Endothelial cell of umbilical vein (primary cell): ENCODE measurements around the gene NCOA3. TPM values are rescaled to one million over a fixed set of nuclear protein-coding genes. Genes with fewer than 3 reads are reported as not detected.
A peak's percentile ranks its signal among the peaks of the same experiment; 100 is the strongest.

ENCODE experiments used
- BruUV-seq: library from RNA; stranded (reverse); fragments of 400-500 nt; replicated peaks from 2 replicates; lab custom pipeline; 2021; lab: Mats Ljungman, UMichigan
- CTCF ChIA-PET: fragments of 300-600, 350-600 bp; sonication (Branson Sonifier 250); formaldehyde crosslinking; loops from one replicate; lab custom pipeline; 2021; ENCODE audit warnings: antibody characterized with exemption, inconsistent platforms; lab: Charles Lee
- POLR2A ChIA-PET: fragments of 300-600, 350-600 bp; sonication (Branson Sonifier 250); formaldehyde crosslinking; loops from one replicate; lab custom pipeline; 2021; ENCODE audit warnings: antibody characterized with exemption, inconsistent platforms; lab: Charles Lee
- DNase-seq: peaks from one replicate; pipeline ENCODE4 v3.0.0-alpha.2; 2011; ENCODE audit warnings: low read depth, low spot score
- FAIRE-seq: peaks from 2 replicates; lab custom pipeline; 2011; peaks lifted over from hg19 to GRCh38; lab: Jason Lieb, UNC
- H2AFZ ChIP-seq: 2 replicates; pipeline ENCODE4 v1.6.0; 2012; ENCODE audit warnings: low read depth, low read length, control low read depth, inconsistent platforms
- H3K27ac ChIP-seq: 2 replicates; pipeline ENCODE4 v1.5.1; 2011; ENCODE audit warnings: low read depth, mild to moderate bottlenecking, control low read depth, low read length, moderate library complexity; ENCODE audit not compliant: insufficient read depth
- H3K27me3 ChIP-seq, 2 experiments: 2 replicates each; pipeline versions ENCODE4 v1.6.0 to v1.6.1; 2011; ENCODE audit warnings: low read length in 2 of 2, mixed read lengths in 1 of 2; ENCODE audit not compliant: control insufficient read depth in 2 of 2, insufficient read depth in 2 of 2
- H3K36me3 ChIP-seq, 2 experiments: 2 replicates in 1 of 2; 3 replicates in 1 of 2; pipeline ENCODE4 v1.5.1; 2011; ENCODE audit warnings: low read length in 2 of 2, mild to moderate bottlenecking in 1 of 2, moderate library complexity in 1 of 2; ENCODE audit not compliant: control insufficient read depth in 2 of 2, insufficient read depth in 2 of 2; ENCODE audit errors: extremely low read depth in 1 of 2
- H3K4me1 ChIP-seq: 3 replicates; pipeline ENCODE4 v1.5.1; 2011; ENCODE audit warnings: mild to moderate bottlenecking, low read length; ENCODE audit not compliant: control insufficient read depth, insufficient read depth; ENCODE audit errors: extremely low read depth
- H3K4me2 ChIP-seq: 2 replicates; pipeline ENCODE4 v1.6.1; 2011; ENCODE audit warnings: low read length, control low read depth, mixed read lengths; ENCODE audit not compliant: insufficient read depth
- H3K4me3 ChIP-seq, 3 experiments: fragments of 200-600 bp in 1 of 3; sonication (generic), shearing (Covaris generic) in 1 of 3; replicated peaks in 1 of 3; 2 replicates each; pipeline ENCODE4 v1.5.1; 2011 to 2016; ENCODE audit warnings: control low read depth in 3 of 3, low read length in 3 of 3, mild to moderate bottlenecking in 2 of 3, inconsistent platforms in 1 of 3, low read depth in 1 of 3, moderate library complexity in 1 of 3; ENCODE audit not compliant: insufficient read depth in 1 of 3
- H3K79me2 ChIP-seq: 2 replicates; pipeline ENCODE4 v1.6.0; 2012; ENCODE audit warnings: low read length, inconsistent platforms; ENCODE audit not compliant: control insufficient read depth, insufficient read depth
- H3K9ac ChIP-seq: replicated peaks from 2 replicates; pipeline ENCODE3; 2011; ENCODE audit warnings: low read length, control low read depth; ENCODE audit not compliant: insufficient read depth; ENCODE audit errors: extremely low read depth
- H3K9me1 ChIP-seq: replicated peaks from 3 replicates; pipeline ENCODE4 v1.6.0; 2011; ENCODE audit warnings: mild to moderate bottlenecking, low read length; ENCODE audit not compliant: control insufficient read depth, insufficient read depth; ENCODE audit errors: extremely low read depth
- H3K9me3 ChIP-seq: replicated peaks from 2 replicates; pipeline ENCODE4 v1.5.1; 2012; ENCODE audit warnings: low read length, inconsistent platforms; ENCODE audit not compliant: control insufficient read depth, insufficient read depth
- H4K20me1 ChIP-seq: replicated peaks from 2 replicates; pipeline ENCODE3; 2011; ENCODE audit warnings: mild to moderate bottlenecking, low read length; ENCODE audit not compliant: control insufficient read depth, insufficient read depth; ENCODE audit errors: extremely low read depth
- EZH2 ChIP-seq: IDR thresholded peaks from 2 replicates; pipeline ENCODE4 v1.6.1; 2012; ENCODE audit warnings: borderline replicate concordance, low read depth, mild to moderate bottlenecking, moderate library complexity, low read length, inconsistent platforms; ENCODE audit not compliant: severe bottlenecking
- FOS ChIP-seq: IDR thresholded peaks from 2 replicates; pipeline ENCODE4 v1.6.1; 2011; ENCODE audit warnings: mild to moderate bottlenecking, low read length, moderate library complexity, borderline replicate concordance; ENCODE audit not compliant: insufficient read depth
- GATA2 ChIP-seq: IDR thresholded peaks from 2 replicates; pipeline ENCODE4 v1.7.0; 2011; ENCODE audit warnings: low read depth, mild to moderate bottlenecking, moderate library complexity, mixed read lengths, low read length; ENCODE audit not compliant: insufficient read length, insufficient read depth
- JUN ChIP-seq: IDR thresholded peaks from 2 replicates; pipeline ENCODE4 v1.6.1; 2011; ENCODE audit warnings: borderline replicate concordance, low read depth; ENCODE audit not compliant: insufficient read length, insufficient read depth
- MYC ChIP-seq: IDR thresholded peaks from one replicate; pipeline ENCODE4 v1.6.1; 2011; ENCODE audit warnings: mild to moderate bottlenecking, low read depth, low read length
- POLR2A ChIP-seq: IDR thresholded peaks from 2 replicates; pipeline ENCODE4 v1.6.1; 2012; ENCODE audit warnings: low read depth, mild to moderate bottlenecking, control low read depth, low read length
- POLR2AphosphoS5 ChIP-seq: IDR thresholded peaks from 2 replicates; pipeline ENCODE4 v1.6.1; 2012; ENCODE audit warnings: low read depth, mild to moderate bottlenecking, control low read depth, low read length, moderate library complexity; ENCODE audit not compliant: insufficient read depth
- dilution Hi-C: fragments of 300-500 bp; cut with MboI; formaldehyde crosslinking; loops from one replicate; pipeline ENCODE4 v1.15.0; 2019; ENCODE audit warnings: low sequenced_read_pairs; ENCODE audit not compliant: extremely low pct_ligation_motif_present
- intact Hi-C: fragments of 100-400 bp; cut with micrococcal nuclease; formaldehyde crosslinking; loops from one replicate; pipeline ENCODE4 v1.10.0; 2022
- polyA plus RNA-seq, 4 experiments: library from polyadenylated mRNA; depleted of rRNA in 3 of 4; stranded (reverse) in 3 of 4; unstranded in 1 of 4; fragments of >200 nt; gene quantifications; 2 replicates each; pipeline versions ENCODE4 v1.2.1 to v1.2.3, GENCODE V29; 2011 to 2012; ENCODE audit warnings: missing spikeins in 1 of 4
- total RNA-seq: library from RNA; stranded (reverse); gene quantifications from 2 replicates; pipeline ENCODE4 v1.2.3, GENCODE V29; 2021
- TF ChIP-seq, protein P1 (sequence below), 2 donors: IDR thresholded peaks; 1 replicate in 1 of 2; 2 replicates in 1 of 2; pipeline ENCODE4 v1.5.1; 2011; ENCODE audit warnings: low read length in 2 of 2, mild to moderate bottlenecking in 2 of 2, moderate library complexity in 2 of 2, control low read depth in 1 of 2, inconsistent platforms in 1 of 2, low read depth in 1 of 2; ENCODE audit not compliant: insufficient read depth in 1 of 2; ENCODE audit errors: extremely low read depth in 1 of 2
- TF ChIP-seq, protein P2 (sequence below): IDR thresholded peaks from 2 replicates; pipeline ENCODE4 v1.6.1; 2011; ENCODE audit not compliant: insufficient read depth, insufficient read length

Gene NCOA3
- total and polyA plus RNA-seq, 2 donors (not counting 3 experiments of a cell fraction or from before 2014, with no cell fraction given): 12.0 to 35.6 TPM

DNA sequence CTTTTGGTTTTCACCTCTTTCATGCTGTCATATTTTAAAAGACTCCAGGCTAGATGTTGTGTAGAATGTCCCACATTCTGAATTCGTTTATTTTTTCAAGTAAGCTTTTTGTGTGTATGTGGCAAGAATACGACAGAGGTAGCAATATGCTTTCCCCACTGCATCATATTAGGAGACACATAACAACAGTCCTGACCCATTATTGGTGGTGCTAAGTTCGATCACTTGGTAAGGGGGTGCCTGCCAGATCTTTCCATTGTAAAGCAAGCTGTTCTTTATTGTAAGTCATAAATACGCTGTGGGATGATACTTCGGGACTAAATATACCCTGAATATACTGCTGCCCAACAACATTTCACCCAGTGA lies 588 bp upstream of the NCOA3 start:
- dilution Hi-C loops: no loop called here
- Histone ChIP-seq H3K9me1 (no peaks in the 10 kb centered on the region), H4K20me1 (no peaks in the 10 kb centered on the region), H3K4me3 (peak overlapping the region; percentile 14 to 94 (median 93)), H3K4me2 (peak overlapping the region; percentile 88), H3K79me2 (peaks cover 36% of the 10 kb centered on the region), H3K27me3 (no peaks in the 10 kb centered on the region), H3K9me3 (no peaks in the 10 kb centered on the region), H2AFZ (peak overlapping the region; percentile 98), H3K36me3 (no peaks in the 10 kb centered on the region), H3K9ac (peak overlapping the region; percentile 78), H3K27ac (peak overlapping the region; percentile 71), H3K4me1 (peaks cover 19% of the 10 kb centered on the region)
- BruUV-seq: TSS peak; percentile 89
- TF ChIP-seq GATA2 (no peak), FOS (no peak), JUN (no peak), POLR2A (no peak), EZH2 (no peak), POLR2AphosphoS5 (no peak), MYC (no peak)
- TF ChIP-seq, protein P1, sequence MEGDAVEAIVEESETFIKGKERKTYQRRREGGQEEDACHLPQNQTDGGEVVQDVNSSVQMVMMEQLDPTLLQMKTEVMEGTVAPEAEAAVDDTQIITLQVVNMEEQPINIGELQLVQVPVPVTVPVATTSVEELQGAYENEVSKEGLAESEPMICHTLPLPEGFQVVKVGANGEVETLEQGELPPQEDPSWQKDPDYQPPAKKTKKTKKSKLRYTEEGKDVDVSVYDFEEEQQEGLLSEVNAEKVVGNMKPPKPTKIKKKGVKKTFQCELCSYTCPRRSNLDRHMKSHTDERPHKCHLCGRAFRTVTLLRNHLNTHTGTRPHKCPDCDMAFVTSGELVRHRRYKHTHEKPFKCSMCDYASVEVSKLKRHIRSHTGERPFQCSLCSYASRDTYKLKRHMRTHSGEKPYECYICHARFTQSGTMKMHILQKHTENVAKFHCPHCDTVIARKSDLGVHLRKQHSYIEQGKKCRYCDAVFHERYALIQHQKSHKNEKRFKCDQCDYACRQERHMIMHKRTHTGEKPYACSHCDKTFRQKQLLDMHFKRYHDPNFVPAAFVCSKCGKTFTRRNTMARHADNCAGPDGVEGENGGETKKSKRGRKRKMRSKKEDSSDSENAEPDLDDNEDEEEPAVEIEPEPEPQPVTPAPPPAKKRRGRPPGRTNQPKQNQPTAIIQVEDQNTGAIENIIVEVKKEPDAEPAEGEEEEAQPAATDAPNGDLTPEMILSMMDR (IDR thresholded peaks at IDR 0.05; ENCODE audit: extremely low read depth in 1 of 2, insufficient read depth in 1 of 2, low read depth in 1 of 2, low read length in 2 of 2): no peak
- TF ChIP-seq, protein P2, sequence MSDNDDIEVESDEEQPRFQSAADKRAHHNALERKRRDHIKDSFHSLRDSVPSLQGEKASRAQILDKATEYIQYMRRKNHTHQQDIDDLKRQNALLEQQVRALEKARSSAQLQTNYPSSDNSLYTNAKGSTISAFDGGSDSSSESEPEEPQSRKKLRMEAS: no peak
- intact Hi-C loops: loop anchor here (1.0 to 5.0 kb wide), 6 partner anchors 36 to 296 kb away; no protein-coding TSS in a partner anchor
- FAIRE-seq (no peak), DNase-seq (no peak)
- CTCF ChIA-PET: interaction anchor here (0.9 to 5.4 kb wide), 16 partner anchors 8 to 1119 kb away, joined by 3 to 65 read pairs (median 6); no protein-coding TSS in a partner anchor
- POLR2A ChIA-PET: interaction anchor here (0.8 to 1.2 kb wide), 4 partner anchors 8 to 109 kb away, joined by 3 to 5 read pairs (median 4); no protein-coding TSS in a partner anchor
